Activated CD8-positive, alpha-beta T cell treated with anti-CD3 and anti-CD28 coated beads for 36 hours (primary cell): Measurements from ENCODE around the gene ANKMY1. TPM values are rescaled to one million over a fixed set of nuclear protein-coding genes. Genes with fewer than 3 reads are reported as not detected.

Experiments used
- ATAC-seq: fragments of 200-7000 bp; cut with Tn5 transposase; one replicate; pipeline ENCODE4 v1.10.0; 2021; ENCODE audit warnings: mild to moderate bottlenecking, moderate library complexity
- CTCF ChIA-PET: fragments of 350-600 bp; sonication (Branson Sonifier 250); formaldehyde crosslinking; loops from one replicate; lab custom pipeline; 2021; ENCODE audit warnings: antibody characterized with exemption; lab: Charles Lee
- POLR2A ChIA-PET: fragments of 350-600 bp; sonication (Branson Sonifier 250); formaldehyde crosslinking; loops from one replicate; lab custom pipeline; 2021; ENCODE audit warnings: antibody characterized with exemption; lab: Charles Lee
- DNase-seq: peaks from one replicate; pipeline ENCODE4 v3.0.0-alpha.2; 2020
- H3K27ac Mint-ChIP-seq: one replicate; pipeline ENCODE4 v1.8.0; 2021; ENCODE audit warnings: mild to moderate bottlenecking, mixed read lengths
- H3K27me3 Mint-ChIP-seq: one replicate; pipeline ENCODE4 v1.8.0; 2021; ENCODE audit warnings: mixed read lengths
- H3K36me3 Mint-ChIP-seq: one replicate; pipeline ENCODE4 v1.8.0; 2021; ENCODE audit warnings: low read depth, mixed read lengths
- H3K4me1 Mint-ChIP-seq: one replicate; pipeline ENCODE4 v1.8.0; 2021; ENCODE audit warnings: low read depth, mixed read lengths
- H3K4me3 Mint-ChIP-seq: one replicate; pipeline ENCODE4 v1.8.0; 2021; ENCODE audit warnings: mild to moderate bottlenecking, moderate library complexity, mixed read lengths
- H3K9me3 Mint-ChIP-seq: one replicate; pipeline ENCODE4 v1.8.0; 2021; ENCODE audit warnings: mixed read lengths
- CTCF ChIP-seq: fragments of 200-600 bp; IDR thresholded peaks from one replicate; pipeline ENCODE4 v1.8.0; 2022; ENCODE audit warnings: antibody characterized with exemption, mild to moderate bottlenecking
- intact Hi-C: fragments of 100-400 bp; cut with micrococcal nuclease; formaldehyde crosslinking; loops from one replicate; pipeline ENCODE4 v1.10.0; 2022
- total RNA-seq, 2 experiments: library from RNA; stranded (reverse); gene quantifications; one replicate each; pipeline ENCODE4 v1.2.3, GENCODE V29; 2021

The ANKMY1 gene
- 10 to 100 TPM; 14.5 to 18.6 TPM for total RNA-seq

- Mint-ChIP-seq H3K9me3 (no peaks in the 10 kb centered on the region), H3K4me1 (peaks cover 44% of the 10 kb centered on the region), H3K27me3 (no peaks in the 10 kb centered on the region), H3K27ac (peak within 1 kb of the TSS; percentile 18), H3K36me3 (peaks cover 38% of the 10 kb centered on the region), H3K4me3 (peak within 1 kb of the TSS; percentile 77)
- DNase-seq (peak; percentile 85), ATAC-seq (peak; percentile 34)
- no peak for TF ChIP-seq CTCF
- ChIA-PET CTCF (interaction anchor here (1.4 to 1.9 kb wide), 4 partner anchors 11 to 44 kb away, joined by 6 to 9 read pairs (median 7); partner anchors contain the start of genes CAPN10 and RNPEPL1), POLR2A (interaction anchor here (13.3 kb wide), 1 partner anchor 28 kb away, joined by 118 read pairs; the partner anchor contains the start of gene CAPN10)
- intact Hi-C loops = no loop called here
These were observed at the start of gene ANKMY1 for GRCh38 chr2:240557808-240558207. Gene ANKMY1, minus strand, starts transcription at chr2:240557988. Its CDS starts 653 bp downstream, at chr2:240557335.

- intact Hi-C loops = no loop called here
- ChIA-PET CTCF (interaction anchor here (1.0 to 1.5 kb wide), 2 partner anchors 11 to 41 kb away, joined by 3 to 4 read pairs; no protein-coding TSS in a partner anchor), POLR2A (interaction anchor here (0.9 to 1.2 kb wide), 3 partner anchors 11 to 20 kb away, joined by 3 read pairs; no protein-coding TSS in a partner anchor)
- no peaks in the 10 kb centered on the region for H3K27me3 Mint-ChIP-seq
- TF ChIP-seq CTCF = no peak
- H3K4me1 Mint-ChIP-seq = peaks cover 4% of the 10 kb centered on the region
- ATAC-seq (no peak), DNase-seq (no peak)
- no peak overlapping the region for H3K4me3 Mint-ChIP-seq
- H3K9me3 Mint-ChIP-seq = no peaks in the 10 kb centered on the region
- H3K27ac Mint-ChIP-seq = no peak overlapping the region
- peaks cover under 1% of the 10 kb centered on the region for H3K36me3 Mint-ChIP-seq
These were observed 48.3 kb upstream of the ANKMY1 start for GRCh38 chr2:240605867-240606743.

GRCh38 chr2:240604939-240605716, 47.3 kb upstream of the ANKMY1 start:
- DNase-seq (no peak), ATAC-seq (no peak)
- TF ChIP-seq CTCF = no peak
- no peaks in the 10 kb centered on the region for H3K36me3 Mint-ChIP-seq
- no peaks in the 10 kb centered on the region for H3K27me3 Mint-ChIP-seq
- no peak overlapping the region for H3K4me3 Mint-ChIP-seq
- intact Hi-C loops = no loop called here
- peaks cover 4% of the 10 kb centered on the region for H3K4me1 Mint-ChIP-seq
- H3K27ac Mint-ChIP-seq = no peak overlapping the region
- POLR2A ChIA-PET = interaction anchor here (0.9 to 1.2 kb wide), 2 partner anchors 17 to 19 kb away, joined by 3 read pairs; no protein-coding TSS in a partner anchor
- no peaks in the 10 kb centered on the region for H3K9me3 Mint-ChIP-seq
- CTCF ChIA-PET = interaction anchor here (1.0 to 1.5 kb wide), 2 partner anchors 10 to 40 kb away, joined by 3 to 4 read pairs; no protein-coding TSS in a partner anchor

GRCh38 chr2:240604291-240604938, 46.6 kb upstream of the ANKMY1 start:
- POLR2A ChIA-PET = no interaction called here
- CTCF ChIA-PET = no interaction called here

More at GRCh38 chr2:240604291-240604938, 46.6 kb upstream of the ANKMY1 start:
- no peaks in the 10 kb centered on the region for H3K9me3 Mint-ChIP-seq
- peaks cover 4% of the 10 kb centered on the region for H3K4me1 Mint-ChIP-seq
- H3K36me3 Mint-ChIP-seq = no peaks in the 10 kb centered on the region
- intact Hi-C loops = no loop called here
- DNase-seq (peak; percentile 4), ATAC-seq (no peak)
- no peaks in the 10 kb centered on the region for H3K27me3 Mint-ChIP-seq
- TF ChIP-seq CTCF = no peak
- H3K4me3 Mint-ChIP-seq = no peak overlapping the region
- no peak overlapping the region for H3K27ac Mint-ChIP-seq
